Rectal smooth muscle tissue (tissue), 1 donor: ENCODE results near the gene LRRN4.

Experiments
- H3K27ac ChIP-seq: one replicate; pipeline ENCODE4 v1.7.0; 2013; ENCODE audit warnings: low read depth, low read length, inconsistent platforms
- H3K27me3 ChIP-seq: one replicate; pipeline ENCODE4 v1.7.0; 2013; ENCODE audit warnings: low read length; ENCODE audit not compliant: control insufficient read depth, insufficient read depth
- H3K36me3 ChIP-seq: one replicate; pipeline ENCODE4 v1.7.0; 2013; ENCODE audit warnings: low read length; ENCODE audit not compliant: control insufficient read depth, insufficient read depth
- H3K4me1 ChIP-seq: one replicate; pipeline ENCODE4 v1.7.0; 2013; ENCODE audit warnings: low read length; ENCODE audit not compliant: control insufficient read depth, insufficient read depth
- H3K4me3 ChIP-seq: one replicate; pipeline ENCODE4 v1.7.0; 2013; ENCODE audit warnings: low read length
- H3K9ac ChIP-seq: one replicate; pipeline ENCODE4 v1.7.0; 2013; ENCODE audit warnings: low read length

The LRRN4 gene

DNA sequence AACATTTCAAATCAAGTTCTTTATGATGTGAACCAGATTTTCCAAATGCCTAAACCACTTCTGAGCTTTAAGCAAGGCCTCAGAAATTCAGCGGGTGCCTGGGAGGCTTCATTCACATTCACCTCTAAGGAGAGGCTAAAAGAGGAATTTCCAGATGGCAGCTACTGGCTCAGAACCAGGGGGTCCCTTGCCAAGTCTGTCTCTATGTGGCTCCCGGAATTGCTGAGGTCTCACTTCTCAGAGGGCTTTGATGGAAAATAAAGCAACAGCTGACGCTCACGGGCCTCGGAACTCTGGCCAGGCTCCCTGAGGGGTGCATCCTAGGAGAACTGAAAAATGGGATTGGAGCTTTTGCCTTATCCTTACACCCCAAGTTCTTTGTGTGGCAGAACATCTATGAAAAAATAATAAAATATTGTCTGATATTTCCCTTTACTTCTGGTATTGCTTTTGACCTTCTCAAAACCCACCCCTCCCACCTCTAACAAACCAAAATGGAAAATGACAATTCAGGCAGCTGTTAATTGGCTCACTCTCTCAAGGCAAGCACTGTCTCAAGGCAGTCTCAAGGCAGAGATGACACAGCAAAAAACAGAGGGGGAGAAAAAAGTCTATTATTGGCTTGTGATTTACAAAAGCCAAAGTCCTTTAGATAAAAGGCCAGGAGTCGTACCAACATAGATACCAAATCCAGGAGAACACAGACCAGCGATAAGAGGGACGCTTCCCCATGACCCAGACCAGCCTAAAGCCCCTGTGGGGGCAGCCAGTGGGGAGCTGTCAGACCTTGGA, 21.8 kb upstream of the LRRN4 start:
- no peak overlapping the region for H3K27ac ChIP-seq
- H3K36me3 ChIP-seq = peaks cover 3% of the 10 kb centered on the region
- H3K27me3 ChIP-seq = no peaks in the 10 kb centered on the region
- H3K4me1 ChIP-seq = no peaks in the 10 kb centered on the region
- H3K4me3 ChIP-seq = no peak overlapping the region
- no peak overlapping the region for H3K9ac ChIP-seq

- Histone ChIP-seq H3K9ac (no peak overlapping the region), H3K4me3 (no peak overlapping the region), H3K36me3 (peaks cover 3% of the 10 kb centered on the region), H3K27me3 (no peaks in the 10 kb centered on the region), H3K4me1 (no peaks in the 10 kb centered on the region), H3K27ac (no peak overlapping the region)
Observed at GRCh38 chr20:6074784-6075183, 20.9 kb upstream of the LRRN4 start.

DNA sequence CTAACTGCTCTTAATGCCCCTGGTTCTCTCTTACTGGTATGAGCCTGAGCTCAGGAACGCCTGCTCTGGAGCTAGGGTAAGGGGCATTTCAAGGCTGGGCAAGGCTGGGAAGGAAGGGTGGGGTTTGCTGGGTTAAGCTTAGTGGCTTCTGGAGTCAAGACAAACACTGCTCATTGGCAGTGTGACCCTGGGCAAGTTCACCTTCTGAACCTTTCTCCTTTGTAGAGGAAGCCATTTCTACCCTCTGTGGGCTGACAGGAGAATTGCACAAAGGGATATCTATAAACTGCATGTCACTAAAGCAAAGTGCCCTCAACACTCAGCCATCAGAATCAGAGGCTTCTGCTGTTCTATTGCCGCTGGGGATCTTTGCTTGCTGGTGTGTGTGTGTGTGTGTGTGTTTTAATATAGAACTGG, 20.3 kb upstream of the LRRN4 start:
- no peak overlapping the region for H3K4me3 ChIP-seq
- no peaks in the 10 kb centered on the region for H3K4me1 ChIP-seq
- no peak overlapping the region for H3K9ac ChIP-seq
- H3K27me3 ChIP-seq = no peaks in the 10 kb centered on the region
- no peak overlapping the region for H3K27ac ChIP-seq
- H3K36me3 ChIP-seq = peaks cover 3% of the 10 kb centered on the region

DNA sequence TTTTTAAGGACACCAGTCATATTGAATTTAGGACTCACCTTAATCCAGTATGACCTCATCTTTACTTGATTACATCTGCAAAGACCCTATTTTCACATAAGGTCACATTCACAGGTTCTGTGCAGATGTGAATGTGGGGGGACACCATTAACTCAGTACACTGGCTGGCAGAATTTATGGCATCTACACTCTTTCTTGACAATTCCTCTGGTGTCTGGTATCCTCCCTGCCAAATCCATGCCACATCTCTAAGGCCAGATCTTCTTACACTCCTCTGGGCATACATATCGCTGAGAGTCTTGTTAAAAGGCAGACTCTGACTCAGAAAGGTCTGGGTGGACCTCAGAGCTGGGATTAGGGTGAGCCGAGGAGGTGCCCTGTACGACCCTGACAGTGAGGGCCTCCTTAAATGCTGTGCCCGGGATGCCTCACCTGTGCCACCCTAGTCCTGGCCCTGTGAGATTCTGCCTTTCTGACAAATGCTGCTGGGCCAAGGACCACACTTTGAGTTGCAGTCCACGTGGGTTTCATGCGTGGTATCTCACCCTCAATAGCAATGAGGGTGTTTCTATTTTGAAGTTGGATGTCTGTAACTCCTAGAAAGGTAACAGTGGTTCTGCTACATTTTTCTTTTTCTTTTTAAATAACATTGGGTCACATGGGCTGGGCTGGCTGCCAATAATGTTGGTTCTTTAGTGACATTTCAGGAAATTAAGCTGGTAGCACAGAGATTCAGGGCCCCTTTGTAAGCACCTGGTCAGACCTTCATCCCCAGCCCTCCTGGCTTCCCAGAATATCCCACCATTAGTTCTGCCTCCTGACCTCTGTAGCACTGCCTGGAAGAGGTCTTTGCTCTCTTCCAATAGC, 17.2 kb upstream of the LRRN4 start:
- no peak overlapping the region for H3K27ac ChIP-seq
- H3K4me1 ChIP-seq = no peaks in the 10 kb centered on the region
- H3K27me3 ChIP-seq = no peaks in the 10 kb centered on the region
- H3K36me3 ChIP-seq = no peaks in the 10 kb centered on the region
- H3K4me3 ChIP-seq = no peak overlapping the region
- no peak overlapping the region for H3K9ac ChIP-seq

- Histone ChIP-seq H3K27me3 (no peaks in the 10 kb centered on the region), H3K9ac (no peak overlapping the region), H3K27ac (no peak overlapping the region), H3K4me1 (no peaks in the 10 kb centered on the region), H3K36me3 (no peaks in the 10 kb centered on the region), H3K4me3 (no peak overlapping the region)
Observed at GRCh38 chr20:6069669-6070068, 15.8 kb upstream of the LRRN4 start.

GRCh38 chr20:6067763-6068318, 14.0 kb upstream of the LRRN4 start:
- Histone ChIP-seq H3K4me3 (no peak overlapping the region), H3K27ac (no peak overlapping the region)

GRCh38 chr20:6066582-6066981, 12.7 kb upstream of the LRRN4 start:
- H3K27ac ChIP-seq = no peak overlapping the region
- H3K9ac ChIP-seq = no peak overlapping the region
- no peak overlapping the region for H3K4me3 ChIP-seq
- no peaks in the 10 kb centered on the region for H3K4me1 ChIP-seq
- no peaks in the 10 kb centered on the region for H3K36me3 ChIP-seq
- no peaks in the 10 kb centered on the region for H3K27me3 ChIP-seq

More at GRCh38 chr20:6067763-6068318, 14.0 kb upstream of the LRRN4 start:
- H3K36me3 ChIP-seq = no peaks in the 10 kb centered on the region
- no peaks in the 10 kb centered on the region for H3K4me1 ChIP-seq
- no peak overlapping the region for H3K9ac ChIP-seq
- H3K27me3 ChIP-seq = no peaks in the 10 kb centered on the region

GRCh38 chr20:6061544-6061943, 7.7 kb upstream of the LRRN4 start:
- Histone ChIP-seq H3K9ac (no peak overlapping the region), H3K27me3 (no peaks in the 10 kb centered on the region), H3K4me1 (no peaks in the 10 kb centered on the region), H3K36me3 (no peaks in the 10 kb centered on the region), H3K27ac (no peak overlapping the region), H3K4me3 (no peak overlapping the region)

- no peak overlapping the region for H3K27ac ChIP-seq
- H3K4me3 ChIP-seq = no peak overlapping the region
- H3K27me3 ChIP-seq = peaks cover 5% of the 10 kb centered on the region
- no peaks in the 10 kb centered on the region for H3K36me3 ChIP-seq
- no peak overlapping the region for H3K9ac ChIP-seq
- no peaks in the 10 kb centered on the region for H3K4me1 ChIP-seq
Observed at GRCh38 chr20:6060213-6060612, 6.4 kb upstream of the LRRN4 start.

GRCh38 chr20:6058684-6059295, 4.9 kb upstream of the LRRN4 start:
- Histone ChIP-seq H3K9ac (no peak overlapping the region), H3K36me3 (no peaks in the 10 kb centered on the region), H3K4me1 (no peaks in the 10 kb centered on the region), H3K4me3 (no peak overlapping the region), H3K27me3 (peaks cover 5% of the 10 kb centered on the region), H3K27ac (no peak overlapping the region)

DNA sequence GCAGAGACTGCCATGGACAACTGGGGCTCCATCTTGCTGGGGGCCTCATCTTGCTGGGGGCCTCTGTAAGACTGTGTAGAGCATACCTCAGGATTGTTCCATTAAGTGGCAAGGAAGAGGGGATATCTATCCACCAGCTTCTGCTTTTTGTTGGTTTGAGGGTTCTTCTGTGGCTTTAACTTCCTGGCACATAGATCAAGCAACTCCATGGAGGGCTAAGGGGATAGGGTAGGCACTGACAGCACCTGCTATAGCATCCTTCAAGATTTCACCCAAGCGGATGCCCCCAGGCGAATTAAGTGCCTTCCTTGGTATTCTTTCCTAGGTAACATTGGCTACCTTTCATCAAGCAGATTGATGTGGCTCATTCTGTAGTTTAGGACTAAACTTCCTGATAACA, 3.8 kb upstream of the LRRN4 start:
- no peak overlapping the region for H3K4me3 ChIP-seq
- no peaks in the 10 kb centered on the region for H3K36me3 ChIP-seq
- H3K27ac ChIP-seq = no peak overlapping the region

GRCh38 chr20:6057139-6057538, 3.3 kb upstream of the LRRN4 start:
- H3K9ac ChIP-seq = no peak overlapping the region
- H3K27ac ChIP-seq = no peak overlapping the region
- H3K27me3 ChIP-seq = peaks cover 5% of the 10 kb centered on the region
- H3K4me1 ChIP-seq = no peaks in the 10 kb centered on the region
- H3K36me3 ChIP-seq = no peaks in the 10 kb centered on the region
- no peak overlapping the region for H3K4me3 ChIP-seq

More for the DNA sequence above, 3.8 kb upstream of the LRRN4 start:
- Histone ChIP-seq H3K27me3 (peaks cover 5% of the 10 kb centered on the region), H3K9ac (no peak overlapping the region), H3K4me1 (no peaks in the 10 kb centered on the region)
